Hepatocyte (in vitro differentiated cells): ENCODE measurements around the gene NPFF.

Experiments
- EZH2phosphoT487 ChIP-seq: fragments of 200-600 bp; sonication (generic); IDR thresholded peaks from one replicate; pipeline ENCODE4 v1.6.1; 2018; ENCODE audit warnings: antibody characterized with exemption, mild to moderate bottlenecking, low read depth, moderate library complexity; ENCODE audit not compliant: unreplicated experiment, severe bottlenecking
- TF ChIP-seq, protein P1 (sequence below): fragments of 200-600 bp; sonication (generic); IDR thresholded peaks from 2 replicates; pipeline ENCODE4 v1.5.1; 2016; ENCODE audit warnings: antibody characterized with exemption, mild to moderate bottlenecking; ENCODE audit not compliant: poor library complexity

DNA sequence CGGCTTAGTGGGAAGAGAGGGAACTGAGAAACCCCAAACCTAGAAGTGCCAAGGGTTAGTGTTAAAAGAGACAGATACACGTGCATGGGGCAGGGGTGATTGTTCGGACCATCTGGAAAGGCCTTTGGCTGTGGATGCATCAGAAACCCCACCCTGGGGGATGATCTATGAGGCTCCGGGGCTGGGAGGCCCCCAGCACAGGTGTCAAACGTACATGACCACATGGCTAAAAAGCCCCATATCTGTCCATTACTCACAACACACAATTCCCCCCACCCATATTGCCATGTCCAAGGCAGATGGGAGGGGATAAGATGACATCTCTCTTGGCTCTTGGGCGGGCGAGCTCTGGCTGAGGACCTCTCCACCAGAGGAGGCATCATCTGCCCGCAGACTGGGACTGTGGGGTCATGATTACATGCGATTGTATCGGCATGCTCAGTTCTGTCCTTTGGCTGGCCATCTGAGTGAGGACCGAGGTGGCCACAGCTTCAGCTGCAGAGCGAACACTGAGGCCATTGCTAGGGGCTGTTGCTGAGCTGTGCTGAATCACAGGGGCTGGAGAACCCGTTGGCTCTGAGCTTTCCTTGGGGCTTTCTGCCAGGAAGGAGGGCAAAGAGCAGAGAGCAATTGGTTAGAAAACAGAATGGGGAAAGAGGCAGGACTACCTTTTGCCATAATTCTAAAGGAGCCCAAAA, 9.6 kb upstream of the NPFF start:
- TF ChIP-seq, protein P1, sequence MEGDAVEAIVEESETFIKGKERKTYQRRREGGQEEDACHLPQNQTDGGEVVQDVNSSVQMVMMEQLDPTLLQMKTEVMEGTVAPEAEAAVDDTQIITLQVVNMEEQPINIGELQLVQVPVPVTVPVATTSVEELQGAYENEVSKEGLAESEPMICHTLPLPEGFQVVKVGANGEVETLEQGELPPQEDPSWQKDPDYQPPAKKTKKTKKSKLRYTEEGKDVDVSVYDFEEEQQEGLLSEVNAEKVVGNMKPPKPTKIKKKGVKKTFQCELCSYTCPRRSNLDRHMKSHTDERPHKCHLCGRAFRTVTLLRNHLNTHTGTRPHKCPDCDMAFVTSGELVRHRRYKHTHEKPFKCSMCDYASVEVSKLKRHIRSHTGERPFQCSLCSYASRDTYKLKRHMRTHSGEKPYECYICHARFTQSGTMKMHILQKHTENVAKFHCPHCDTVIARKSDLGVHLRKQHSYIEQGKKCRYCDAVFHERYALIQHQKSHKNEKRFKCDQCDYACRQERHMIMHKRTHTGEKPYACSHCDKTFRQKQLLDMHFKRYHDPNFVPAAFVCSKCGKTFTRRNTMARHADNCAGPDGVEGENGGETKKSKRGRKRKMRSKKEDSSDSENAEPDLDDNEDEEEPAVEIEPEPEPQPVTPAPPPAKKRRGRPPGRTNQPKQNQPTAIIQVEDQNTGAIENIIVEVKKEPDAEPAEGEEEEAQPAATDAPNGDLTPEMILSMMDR = no peak
- TF ChIP-seq EZH2phosphoT487 = no peak
